ENCODE data around the gene MAMDC4.

- TF ChIP-seq, protein P1, sequence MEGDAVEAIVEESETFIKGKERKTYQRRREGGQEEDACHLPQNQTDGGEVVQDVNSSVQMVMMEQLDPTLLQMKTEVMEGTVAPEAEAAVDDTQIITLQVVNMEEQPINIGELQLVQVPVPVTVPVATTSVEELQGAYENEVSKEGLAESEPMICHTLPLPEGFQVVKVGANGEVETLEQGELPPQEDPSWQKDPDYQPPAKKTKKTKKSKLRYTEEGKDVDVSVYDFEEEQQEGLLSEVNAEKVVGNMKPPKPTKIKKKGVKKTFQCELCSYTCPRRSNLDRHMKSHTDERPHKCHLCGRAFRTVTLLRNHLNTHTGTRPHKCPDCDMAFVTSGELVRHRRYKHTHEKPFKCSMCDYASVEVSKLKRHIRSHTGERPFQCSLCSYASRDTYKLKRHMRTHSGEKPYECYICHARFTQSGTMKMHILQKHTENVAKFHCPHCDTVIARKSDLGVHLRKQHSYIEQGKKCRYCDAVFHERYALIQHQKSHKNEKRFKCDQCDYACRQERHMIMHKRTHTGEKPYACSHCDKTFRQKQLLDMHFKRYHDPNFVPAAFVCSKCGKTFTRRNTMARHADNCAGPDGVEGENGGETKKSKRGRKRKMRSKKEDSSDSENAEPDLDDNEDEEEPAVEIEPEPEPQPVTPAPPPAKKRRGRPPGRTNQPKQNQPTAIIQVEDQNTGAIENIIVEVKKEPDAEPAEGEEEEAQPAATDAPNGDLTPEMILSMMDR (IDR thresholded peaks at IDR 0.05), result no peak
- TF ChIP-seq POLR2A (IDR thresholded peaks at IDR 0.05), result no peak
Measured at GRCh38 chr9:136858844-136859757, 7.0 kb downstream of the MAMDC4 start.

All from prostate gland (tissue), 2 donors.